Measurements from ENCODE around the gene PRR27.

The PRR27 gene

GRCh38 chr4:70153937-70154336 lies at the start of gene PRR27:
PRR27 (plus strand) TSS chr4:70154237; CDS start chr4:70154376, 139 bp downstream.
- TF ChIP-seq ZNF274 (IDR thresholded peaks at IDR 0.05; ENCODE audit: low read depth, low read length): no peak
- H3K4me3 ChIP-seq (ENCODE audit: low read length): no peak within 1 kb of the TSS

GRCh38 chr4:70110917-70111316 lies 43.1 kb upstream of the PRR27 start:
- no peak overlapping the region for H3K4me3 ChIP-seq (ENCODE audit: low read length)
- no peak for TF ChIP-seq ZNF274 (IDR thresholded peaks at IDR 0.05; ENCODE audit: low read depth, low read length)

GRCh38 chr4:70113656-70114055 lies 40.4 kb upstream of the PRR27 start:
- no peak overlapping the region for H3K4me3 ChIP-seq (ENCODE audit: low read length)
- TF ChIP-seq ZNF274 (IDR thresholded peaks at IDR 0.05; ENCODE audit: low read depth, low read length): no peak

GRCh38 chr4:70114096-70114495 lies 39.9 kb upstream of the PRR27 start:
- TF ChIP-seq ZNF274 (IDR thresholded peaks at IDR 0.05; ENCODE audit: low read depth, low read length): no peak

GRCh38 chr4:70120323-70120722 lies 33.7 kb upstream of the PRR27 start:
- TF ChIP-seq ZNF274 (IDR thresholded peaks at IDR 0.05; ENCODE audit: low read depth, low read length): no peak
- no peak overlapping the region for H3K4me3 ChIP-seq (ENCODE audit: low read length)

More at GRCh38 chr4:70114096-70114495, 39.9 kb upstream of the PRR27 start:
- no peak overlapping the region for H3K4me3 ChIP-seq (ENCODE audit: low read length)

- H3K4me3 ChIP-seq (ENCODE audit: low read length): no peak overlapping the region
- no peak for TF ChIP-seq ZNF274 (IDR thresholded peaks at IDR 0.05; ENCODE audit: low read depth, low read length)
These were observed 20.6 kb upstream of the PRR27 start for GRCh38 chr4:70133473-70133872.

GRCh38 chr4:70138751-70139150 lies 15.3 kb upstream of the PRR27 start:
- no peak overlapping the region for H3K4me3 ChIP-seq (ENCODE audit: low read length)

GRCh38 chr4:70151271-70151670 lies 2.8 kb upstream of the PRR27 start:
- no peak overlapping the region for H3K4me3 ChIP-seq (ENCODE audit: low read length)
- TF ChIP-seq ZNF274 (IDR thresholded peaks at IDR 0.05; ENCODE audit: low read depth, low read length): no peak

More at GRCh38 chr4:70138751-70139150, 15.3 kb upstream of the PRR27 start:
- no peak for TF ChIP-seq ZNF274 (IDR thresholded peaks at IDR 0.05; ENCODE audit: low read depth, low read length)

GRCh38 chr4:70152088-70152487 lies 1.9 kb upstream of the PRR27 start:
- H3K4me3 ChIP-seq (ENCODE audit: low read length): no peak overlapping the region
- TF ChIP-seq ZNF274 (IDR thresholded peaks at IDR 0.05; ENCODE audit: low read depth, low read length): no peak

GRCh38 chr4:70158576-70158975 lies 4.5 kb downstream of the PRR27 start:
- no peak for TF ChIP-seq ZNF274 (IDR thresholded peaks at IDR 0.05; ENCODE audit: low read depth, low read length)
- H3K4me3 ChIP-seq (ENCODE audit: low read length): no peak overlapping the region

GRCh38 chr4:70177090-70177489 lies 23.1 kb downstream of the PRR27 start:
- no peak for TF ChIP-seq ZNF274 (IDR thresholded peaks at IDR 0.05; ENCODE audit: low read depth, low read length)
- no peak overlapping the region for H3K4me3 ChIP-seq (ENCODE audit: low read length)

GRCh38 chr4:70178075-70178660 lies 24.1 kb downstream of the PRR27 start:
- H3K4me3 ChIP-seq (ENCODE audit: low read length): no peak overlapping the region
- no peak for TF ChIP-seq ZNF274 (IDR thresholded peaks at IDR 0.05; ENCODE audit: low read depth, low read length)

GRCh38 chr4:70179811-70180210 lies 25.8 kb downstream of the PRR27 start:
- H3K4me3 ChIP-seq (ENCODE audit: low read length): no peak overlapping the region
- no peak for TF ChIP-seq ZNF274 (IDR thresholded peaks at IDR 0.05; ENCODE audit: low read depth, low read length)

GRCh38 chr4:70181864-70182263 lies 27.8 kb downstream of the PRR27 start:
- H3K4me3 ChIP-seq (ENCODE audit: low read length): no peak overlapping the region
- no peak for TF ChIP-seq ZNF274 (IDR thresholded peaks at IDR 0.05; ENCODE audit: low read depth, low read length)

- no peak overlapping the region for H3K4me3 ChIP-seq (ENCODE audit: low read length)
- no peak for TF ChIP-seq ZNF274 (IDR thresholded peaks at IDR 0.05; ENCODE audit: low read depth, low read length)
These were observed 28.6 kb downstream of the PRR27 start for GRCh38 chr4:70182517-70183167.
